ENCODE data around the gene ADAMTS17.

GRCh38 chr15:100008258-100008657, 333.5 kb downstream of the ADAMTS17 start:
- TF ChIP-seq CTCF (IDR thresholded peaks at IDR 0.05) (no peak), POLR2AphosphoS5 (IDR thresholded peaks at IDR 0.05) (no peak), POLR2A (IDR thresholded peaks at IDR 0.05) (no peak)
